HepG2 (cell line): ENCODE data around the gene EPN3. TPM values are rescaled to one million over a fixed set of nuclear protein-coding genes. Genes with fewer than 3 reads are reported as not detected.

Experiments used
- CBFB ChIP-seq: sonication (generic); formaldehyde crosslinking; IDR thresholded peaks from 2 replicates; pipeline ENCODE4 v1.4.0; 2020; ENCODE audit warnings: missing genetic modification reagents
- HOMEZ ChIP-seq: IDR thresholded peaks from 2 replicates; pipeline ENCODE4 v1.6.1; 2016; ENCODE audit warnings: low read depth
- KLF9 ChIP-seq: IDR thresholded peaks from 2 replicates; pipeline ENCODE4 v1.6.1; 2016; ENCODE audit warnings: low read depth
- MNT ChIP-seq: fragments of 450-650 bp; IDR thresholded peaks from 2 replicates; pipeline ENCODE4 v1.6.1; 2016
- PAXIP1 ChIP-seq: sonication (generic); formaldehyde crosslinking; conservative IDR thresholded peaks from 2 replicates; pipeline ENCODE4 v1.4.0; 2020; ENCODE audit warnings: mild to moderate bottlenecking, missing genetic modification reagents, moderate library complexity
- POLR2A ChIP-seq, 2 experiments: IDR thresholded peaks; 2 replicates each; pipeline ENCODE4 v1.6.1; 2011; ENCODE audit warnings: low read depth in 2 of 2, low read length in 2 of 2, mild to moderate bottlenecking in 1 of 2, moderate library complexity in 1 of 2; ENCODE audit not compliant: insufficient read depth in 1 of 2
- RAD51 ChIP-seq: fragments of 450-650 bp; IDR thresholded peaks from 2 replicates; pipeline ENCODE4 v1.6.1; 2016; ENCODE audit warnings: borderline replicate concordance
- REPIN1 ChIP-seq: sonication (generic); formaldehyde crosslinking; IDR thresholded peaks from 2 replicates; pipeline ENCODE4 v1.8.0; 2022; ENCODE audit warnings: missing genetic modification reagents, low read depth, mild to moderate bottlenecking, borderline replicate concordance
- RNF2 ChIP-seq: fragments of 450-650 bp; conservative IDR thresholded peaks from 2 replicates; pipeline ENCODE4 v1.6.1; 2016; ENCODE audit warnings: low read depth
- TBP ChIP-seq: sonication (generic); formaldehyde crosslinking; IDR thresholded peaks from 2 replicates; pipeline ENCODE4 v1.5.0; 2020; ENCODE audit warnings: missing genetic modification reagents
- ZBTB44 ChIP-seq: sonication (generic); formaldehyde crosslinking; IDR thresholded peaks from 2 replicates; pipeline ENCODE4 v1.4.0; 2020; ENCODE audit warnings: missing genetic modification reagents
- ZFY ChIP-seq: sonication (generic); formaldehyde crosslinking; IDR thresholded peaks from 2 replicates; pipeline ENCODE4 v1.4.0; 2020; ENCODE audit warnings: missing genetic modification reagents
- ZGPAT ChIP-seq: IDR thresholded peaks from 2 replicates; pipeline ENCODE4 v1.6.1; 2016; ENCODE audit warnings: mild to moderate bottlenecking
- ZNF205 ChIP-seq: IDR thresholded peaks from 2 replicates; pipeline ENCODE4 v1.6.1; 2018; ENCODE audit warnings: missing biosample characterization, missing genetic modification reagents
- ZNF30 ChIP-seq: sonication (generic); formaldehyde crosslinking; IDR thresholded peaks from 2 replicates; pipeline ENCODE4 v1.5.0; 2020; ENCODE audit warnings: mild to moderate bottlenecking, missing genetic modification reagents
- ZNF331 ChIP-seq: sonication (generic); formaldehyde crosslinking; IDR thresholded peaks from 2 replicates; pipeline ENCODE4 v1.4.0; 2020; ENCODE audit warnings: missing genetic modification reagents
- polyA plus RNA-seq, 8 experiments: library from polyadenylated mRNA; depleted of rRNA in 3 of 8; stranded (reverse) in 7 of 8; unstranded in 1 of 8; fragments of >200 nt; fragmentation: Illumina TruSeq in 4 of 8; extraction: Trizol in 4 of 8; gene quantifications; 2 replicates each; pipeline versions ENCODE4 v1.2.1 to v1.2.3, GENCODE V29; 2011 to 2016; ENCODE audit warnings: low read depth in 4 of 8, missing spikeins in 1 of 8, mixed read lengths in 1 of 8; ENCODE audit not compliant: insufficient read depth in 1 of 8
- total RNA-seq, 5 experiments: library from RNA; depleted of rRNA; stranded (reverse); fragments of >200 nt; fragmentation: Illumina TruSeq; extraction: Trizol; gene quantifications; 2 replicates each; pipeline ENCODE4 v1.2.3, GENCODE V29; 2016; ENCODE audit warnings: low read depth in 1 of 5

Gene EPN3
- total and polyA plus RNA-seq, 2 of the 13 experiments (the other 11 are each of a cell fraction or from before 2014, with no cell fraction given), result 0.11 to 0.95 TPM

- TF ChIP-seq ZNF30 (CRISPR knock-in tag) (no peak), TBP (CRISPR knock-in tag) (no peak), HOMEZ (CRISPR knock-in tag) (0 out of 2 replicates have a peak, but pooled peaks have one; percentile 52), RAD51 (peak; percentile 71), ZNF331 (CRISPR knock-in tag) (peak; percentile 93), ZNF205 (CRISPR knock-in tag) (peak; percentile 50; the same call in 1 of the 2 replicates), MNT (peak; percentile 40), POLR2A (IDR thresholded peaks at IDR 0.05; ENCODE audit: insufficient read depth in 1 of 2, low read depth in 2 of 2, low read length in 2 of 2) (peak; percentile 44 to 62), REPIN1 (CRISPR knock-in tag) (peak; percentile 68; the same call in 1 of the 2 replicates), ZGPAT (CRISPR knock-in tag) (peak; percentile 90), KLF9 (peak; percentile 51; the same call in 1 of the 2 replicates), ZBTB44 (CRISPR knock-in tag) (no peak), RNF2 (0 out of 2 replicates have a peak, but pooled peaks have one; percentile 23), CBFB (CRISPR knock-in tag) (peak; percentile 23; the same call in 1 of the 2 replicates), ZFY (CRISPR knock-in tag) (peak; percentile 82), PAXIP1 (CRISPR knock-in tag) (peak; percentile 95)
Measured at GRCh38 chr17:50542795-50543774, 10.6 kb downstream of the EPN3 start (continued).
